COR-L47 (cell line): Measurements from ENCODE around the gene AKR1C8.

Experiments
- DNase-seq: peaks from one replicate; lab custom pipeline; 2025; lab: John Stamatoyannopoulos, UW

The AKR1C8 gene

GRCh38 chr10:5107860-5108526, 77.0 kb downstream of the AKR1C8 start:
- no peak for DNase-seq

- DNase-seq, result no peak
Measured at GRCh38 chr10:5106553-5106952, 78.4 kb downstream of the AKR1C8 start.

- no peak for DNase-seq
Measured at GRCh38 chr10:5105626-5106025, 79.3 kb downstream of the AKR1C8 start.
